HEK293 (cell line): ENCODE data around the gene ARHGEF2.

Source experiments
- CTCF ChIA-PET: fragments of 350-600 bp; formaldehyde crosslinking; extraction: SDS; loops from one replicate; lab custom pipeline; 2021; ENCODE audit warnings: antibody characterized with exemption; lab: Yijun Ruan, JAX
- POLR2A ChIA-PET: fragments of 300-600 bp; formaldehyde crosslinking; extraction: SDS; loops from one replicate; lab custom pipeline; 2020; ENCODE audit warnings: antibody characterized with exemption, inconsistent platforms; lab: Yijun Ruan, JAX
- H3K27ac ChIP-seq: fragments of 200-500 bp; sonication (Bioruptor generic); 2 replicates; pipeline ENCODE4 v1.5.1; 2014; ENCODE audit warnings: low read depth, low read length, control low read depth, inconsistent platforms; ENCODE audit errors: extremely low read depth
- H3K36me3 ChIP-seq, 2 experiments: fragments of 200-500 bp in 1 of 2; sonication (Bioruptor generic) in 1 of 2; 1 replicate in 1 of 2; 2 replicates in 1 of 2; pipeline ENCODE4 v1.5.1; 2014 to 2017; ENCODE audit warnings: inconsistent platforms in 2 of 2, low read length in 2 of 2; ENCODE audit not compliant: control insufficient read depth in 2 of 2, insufficient read depth in 1 of 2
- H3K4me1 ChIP-seq: fragments of 200-500 bp; sonication (Bioruptor generic); 2 replicates; pipeline ENCODE4 v1.5.1; 2014; ENCODE audit warnings: mild to moderate bottlenecking, low read length, inconsistent platforms; ENCODE audit not compliant: control insufficient read depth, insufficient read depth
- H3K4me3 ChIP-seq: 2 replicates; pipeline ENCODE4 v1.5.1; 2011; ENCODE audit warnings: low read depth, mild to moderate bottlenecking, control low read depth, low read length, moderate library complexity
- H3K9me3 ChIP-seq: fragments of 200-500 bp; sonication (Bioruptor generic); 2 replicates; pipeline ENCODE4 v1.5.1; 2014; ENCODE audit warnings: low read depth, low read length, inconsistent platforms; ENCODE audit not compliant: control insufficient read depth, insufficient read depth
- BCL11A ChIP-seq: fragments of 450-650 bp; formaldehyde crosslinking; IDR thresholded peaks from 2 replicates; pipeline ENCODE4 v1.5.1; 2016; ENCODE audit warnings: low read depth, missing biosample characterization, missing genetic modification characterization
- EGR2 ChIP-seq: fragments of 450-650 bp; formaldehyde crosslinking; IDR thresholded peaks from 2 replicates; pipeline ENCODE4 v1.5.1; 2016; ENCODE audit warnings: low read depth, missing biosample characterization, missing genetic modification characterization
- OSR2 ChIP-seq: fragments of 450-650 bp; formaldehyde crosslinking; IDR thresholded peaks from 2 replicates; pipeline ENCODE4 v1.5.1; 2016; ENCODE audit warnings: missing biosample characterization, missing genetic modification characterization
- REPIN1 ChIP-seq: fragments of 450-650 bp; formaldehyde crosslinking; IDR thresholded peaks from 2 replicates; pipeline ENCODE4 v1.5.1; 2017; ENCODE audit warnings: missing biosample characterization, missing genetic modification characterization, low read depth
- ZBTB17 ChIP-seq: fragments of 450-650 bp; formaldehyde crosslinking; IDR thresholded peaks from 2 replicates; pipeline ENCODE4 v1.5.1; 2016; ENCODE audit warnings: missing biosample characterization, missing genetic modification characterization
- ZFHX2 ChIP-seq: fragments of 450-650 bp; formaldehyde crosslinking; conservative IDR thresholded peaks from 2 replicates; pipeline ENCODE4 v1.5.1; 2016; ENCODE audit warnings: missing biosample characterization, missing genetic modification characterization
- ZNF10 ChIP-seq: fragments of 450-650 bp; formaldehyde crosslinking; IDR thresholded peaks from 2 replicates; pipeline ENCODE4 v1.5.1; 2017; ENCODE audit warnings: missing biosample characterization, missing genetic modification characterization
- ZNF366 ChIP-seq: fragments of 450-650 bp; formaldehyde crosslinking; conservative IDR thresholded peaks from 2 replicates; pipeline ENCODE4 v1.5.1; 2016; ENCODE audit warnings: missing biosample characterization, missing genetic modification characterization
- ZNF394 ChIP-seq: fragments of 450-650 bp; formaldehyde crosslinking; IDR thresholded peaks from 2 replicates; pipeline ENCODE4 v1.5.1; 2016; ENCODE audit warnings: missing biosample characterization, missing genetic modification characterization, mild to moderate bottlenecking, moderate library complexity, borderline replicate concordance
- ZNF404 ChIP-seq: fragments of 450-650 bp; formaldehyde crosslinking; IDR thresholded peaks from 2 replicates; pipeline ENCODE4 v1.5.1; 2017; ENCODE audit warnings: missing biosample characterization, missing genetic modification characterization
- ZNF791 ChIP-seq: fragments of 450-650 bp; formaldehyde crosslinking; IDR thresholded peaks from 2 replicates; pipeline ENCODE4 v1.5.1; 2016; ENCODE audit warnings: missing biosample characterization, missing genetic modification characterization
- TF ChIP-seq, protein P1 (sequence below): fragments of 450-650 bp; formaldehyde crosslinking; IDR thresholded peaks from 2 replicates; pipeline ENCODE4 v1.5.1; 2016; ENCODE audit warnings: missing biosample characterization, missing genetic modification characterization
- TF ChIP-seq, protein P2 (sequence below): fragments of 450-650 bp; formaldehyde crosslinking; IDR thresholded peaks from 2 replicates; pipeline ENCODE4 v1.5.1; 2017; ENCODE audit warnings: missing biosample characterization, missing genetic modification characterization
- TF ChIP-seq, protein P3 (sequence below): fragments of 450-650 bp; formaldehyde crosslinking; IDR thresholded peaks from 2 replicates; pipeline ENCODE4 v1.5.1; 2017; ENCODE audit warnings: missing biosample characterization, mild to moderate bottlenecking, missing genetic modification characterization, moderate library complexity
- TF ChIP-seq, protein P4 (sequence below): fragments of 450-650 bp; formaldehyde crosslinking; IDR thresholded peaks from 2 replicates; pipeline ENCODE4 v1.5.1; 2016; ENCODE audit warnings: missing biosample characterization, missing genetic modification characterization
- TF ChIP-seq, protein P5 (sequence below): fragments of 450-650 bp; formaldehyde crosslinking; IDR thresholded peaks from 2 replicates; pipeline ENCODE4 v1.5.1; 2016; ENCODE audit warnings: missing biosample characterization, missing genetic modification characterization

ARHGEF2 gene

DNA sequence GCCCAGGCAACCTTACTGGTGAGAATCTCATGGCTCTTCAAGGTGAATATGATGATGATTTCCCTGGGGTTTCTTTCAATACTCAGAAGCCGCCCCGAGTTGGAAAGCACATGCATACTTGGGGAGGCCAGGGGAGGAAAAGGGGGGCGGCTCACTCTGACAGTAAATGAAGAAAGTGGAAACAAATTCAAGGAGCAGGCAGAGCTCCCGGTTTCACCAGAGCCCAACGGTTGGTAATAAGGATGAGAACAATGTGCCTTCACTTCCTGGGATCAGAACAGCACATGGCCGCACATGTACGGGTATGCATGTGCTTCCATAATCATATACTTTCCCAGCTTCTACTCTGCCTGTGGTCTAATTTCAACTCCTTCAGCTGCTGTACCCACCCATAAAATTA, 3.8 kb upstream of the ARHGEF2 start:
- Histone ChIP-seq H3K9me3 (no peaks in the 10 kb centered on the region), H3K36me3 (no peaks in the 10 kb centered on the region), H3K4me1 (peaks cover 20% of the 10 kb centered on the region)
- CTCF ChIA-PET, result interaction anchor here (0.7 to 2.7 kb wide), 5 partner anchors 13 to 84 kb away, joined by 3 to 6 read pairs (median 6); no protein-coding TSS in a partner anchor
- POLR2A ChIA-PET, result no interaction called here
- TF ChIP-seq, protein P1, sequence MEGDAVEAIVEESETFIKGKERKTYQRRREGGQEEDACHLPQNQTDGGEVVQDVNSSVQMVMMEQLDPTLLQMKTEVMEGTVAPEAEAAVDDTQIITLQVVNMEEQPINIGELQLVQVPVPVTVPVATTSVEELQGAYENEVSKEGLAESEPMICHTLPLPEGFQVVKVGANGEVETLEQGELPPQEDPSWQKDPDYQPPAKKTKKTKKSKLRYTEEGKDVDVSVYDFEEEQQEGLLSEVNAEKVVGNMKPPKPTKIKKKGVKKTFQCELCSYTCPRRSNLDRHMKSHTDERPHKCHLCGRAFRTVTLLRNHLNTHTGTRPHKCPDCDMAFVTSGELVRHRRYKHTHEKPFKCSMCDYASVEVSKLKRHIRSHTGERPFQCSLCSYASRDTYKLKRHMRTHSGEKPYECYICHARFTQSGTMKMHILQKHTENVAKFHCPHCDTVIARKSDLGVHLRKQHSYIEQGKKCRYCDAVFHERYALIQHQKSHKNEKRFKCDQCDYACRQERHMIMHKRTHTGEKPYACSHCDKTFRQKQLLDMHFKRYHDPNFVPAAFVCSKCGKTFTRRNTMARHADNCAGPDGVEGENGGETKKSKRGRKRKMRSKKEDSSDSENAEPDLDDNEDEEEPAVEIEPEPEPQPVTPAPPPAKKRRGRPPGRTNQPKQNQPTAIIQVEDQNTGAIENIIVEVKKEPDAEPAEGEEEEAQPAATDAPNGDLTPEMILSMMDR (tag by site-specific recombination), result no peak
- TF ChIP-seq, protein P2, sequence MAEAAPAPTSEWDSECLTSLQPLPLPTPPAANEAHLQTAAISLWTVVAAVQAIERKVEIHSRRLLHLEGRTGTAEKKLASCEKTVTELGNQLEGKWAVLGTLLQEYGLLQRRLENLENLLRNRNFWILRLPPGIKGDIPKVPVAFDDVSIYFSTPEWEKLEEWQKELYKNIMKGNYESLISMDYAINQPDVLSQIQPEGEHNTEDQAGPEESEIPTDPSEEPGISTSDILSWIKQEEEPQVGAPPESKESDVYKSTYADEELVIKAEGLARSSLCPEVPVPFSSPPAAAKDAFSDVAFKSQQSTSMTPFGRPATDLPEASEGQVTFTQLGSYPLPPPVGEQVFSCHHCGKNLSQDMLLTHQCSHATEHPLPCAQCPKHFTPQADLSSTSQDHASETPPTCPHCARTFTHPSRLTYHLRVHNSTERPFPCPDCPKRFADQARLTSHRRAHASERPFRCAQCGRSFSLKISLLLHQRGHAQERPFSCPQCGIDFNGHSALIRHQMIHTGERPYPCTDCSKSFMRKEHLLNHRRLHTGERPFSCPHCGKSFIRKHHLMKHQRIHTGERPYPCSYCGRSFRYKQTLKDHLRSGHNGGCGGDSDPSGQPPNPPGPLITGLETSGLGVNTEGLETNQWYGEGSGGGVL (tag by site-specific recombination), result no peak
- TF ChIP-seq ZNF404 (tag by site-specific recombination), result no peak
- TF ChIP-seq, protein P3, sequence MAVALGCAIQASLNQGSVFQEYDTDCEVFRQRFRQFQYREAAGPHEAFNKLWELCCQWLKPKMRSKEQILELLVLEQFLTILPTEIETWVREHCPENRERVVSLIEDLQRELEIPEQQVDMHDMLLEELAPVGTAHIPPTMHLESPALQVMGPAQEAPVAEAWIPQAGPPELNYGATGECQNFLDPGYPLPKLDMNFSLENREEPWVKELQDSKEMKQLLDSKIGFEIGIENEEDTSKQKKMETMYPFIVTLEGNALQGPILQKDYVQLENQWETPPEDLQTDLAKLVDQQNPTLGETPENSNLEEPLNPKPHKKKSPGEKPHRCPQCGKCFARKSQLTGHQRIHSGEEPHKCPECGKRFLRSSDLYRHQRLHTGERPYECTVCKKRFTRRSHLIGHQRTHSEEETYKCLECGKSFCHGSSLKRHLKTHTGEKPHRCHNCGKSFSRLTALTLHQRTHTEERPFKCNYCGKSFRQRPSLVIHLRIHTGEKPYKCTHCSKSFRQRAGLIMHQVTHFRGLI (tag by site-specific recombination), result peak; percentile 63; the same call in 1 of the 2 replicates
- TF ChIP-seq, all 188 proteins: peak for 1
- no peak overlapping the region for H3K27ac ChIP-seq
- no peak overlapping the region for H3K4me3 ChIP-seq

GRCh38 chr1:155981266-155982088, 3.1 kb upstream of the ARHGEF2 start:
- H3K9me3 ChIP-seq, result no peaks in the 10 kb centered on the region
- no peak overlapping the region for H3K27ac ChIP-seq
- TF ChIP-seq OSR2 (tag by site-specific recombination) (peak; percentile 74), ZNF10 (tag by site-specific recombination) (0 out of 2 replicates have a peak, but pooled peaks have one; percentile 45), BCL11A (tag by site-specific recombination) (no peak), ZBTB17 (tag by site-specific recombination) (peak; percentile 14; the same call in 1 of the 2 replicates), ZNF791 (tag by site-specific recombination) (no peak), ZFHX2 (tag by site-specific recombination) (peak; percentile 54), ZNF366 (peak; percentile 81), ZNF394 (peak; percentile 94), EGR2 (tag by site-specific recombination) (peak; percentile 44; the same call in 1 of the 2 replicates), REPIN1 (tag by site-specific recombination) (no peak)
- TF ChIP-seq, protein P4, sequence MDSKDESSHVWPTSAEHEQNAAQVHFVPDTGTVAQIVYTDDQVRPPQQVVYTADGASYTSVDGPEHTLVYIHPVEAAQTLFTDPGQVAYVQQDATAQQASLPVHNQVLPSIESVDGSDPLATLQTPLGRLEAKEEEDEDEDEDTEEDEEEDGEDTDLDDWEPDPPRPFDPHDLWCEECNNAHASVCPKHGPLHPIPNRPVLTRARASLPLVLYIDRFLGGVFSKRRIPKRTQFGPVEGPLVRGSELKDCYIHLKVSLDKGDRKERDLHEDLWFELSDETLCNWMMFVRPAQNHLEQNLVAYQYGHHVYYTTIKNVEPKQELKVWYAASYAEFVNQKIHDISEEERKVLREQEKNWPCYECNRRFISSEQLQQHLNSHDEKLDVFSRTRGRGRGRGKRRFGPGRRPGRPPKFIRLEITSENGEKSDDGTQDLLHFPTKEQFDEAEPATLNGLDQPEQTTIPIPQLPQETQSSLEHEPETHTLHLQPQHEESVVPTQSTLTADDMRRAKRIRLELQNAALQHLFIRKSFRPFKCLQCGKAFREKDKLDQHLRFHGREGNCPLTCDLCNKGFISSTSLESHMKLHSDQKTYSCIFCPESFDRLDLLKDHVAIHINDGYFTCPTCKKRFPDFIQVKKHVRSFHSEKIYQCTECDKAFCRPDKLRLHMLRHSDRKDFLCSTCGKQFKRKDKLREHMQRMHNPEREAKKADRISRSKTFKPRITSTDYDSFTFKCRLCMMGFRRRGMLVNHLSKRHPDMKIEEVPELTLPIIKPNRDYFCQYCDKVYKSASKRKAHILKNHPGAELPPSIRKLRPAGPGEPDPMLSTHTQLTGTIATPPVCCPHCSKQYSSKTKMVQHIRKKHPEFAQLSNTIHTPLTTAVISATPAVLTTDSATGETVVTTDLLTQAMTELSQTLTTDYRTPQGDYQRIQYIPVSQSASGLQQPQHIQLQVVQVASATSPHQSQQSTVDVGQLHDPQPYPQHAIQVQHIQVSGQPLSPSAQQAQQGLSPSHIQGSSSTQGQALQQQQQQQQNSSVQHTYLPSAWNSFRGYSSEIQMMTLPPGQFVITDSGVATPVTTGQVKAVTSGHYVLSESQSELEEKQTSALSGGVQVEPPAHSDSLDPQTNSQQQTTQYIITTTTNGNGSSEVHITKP, result peak; percentile 57; the same call in 1 of the 2 replicates
- TF ChIP-seq, protein P5, sequence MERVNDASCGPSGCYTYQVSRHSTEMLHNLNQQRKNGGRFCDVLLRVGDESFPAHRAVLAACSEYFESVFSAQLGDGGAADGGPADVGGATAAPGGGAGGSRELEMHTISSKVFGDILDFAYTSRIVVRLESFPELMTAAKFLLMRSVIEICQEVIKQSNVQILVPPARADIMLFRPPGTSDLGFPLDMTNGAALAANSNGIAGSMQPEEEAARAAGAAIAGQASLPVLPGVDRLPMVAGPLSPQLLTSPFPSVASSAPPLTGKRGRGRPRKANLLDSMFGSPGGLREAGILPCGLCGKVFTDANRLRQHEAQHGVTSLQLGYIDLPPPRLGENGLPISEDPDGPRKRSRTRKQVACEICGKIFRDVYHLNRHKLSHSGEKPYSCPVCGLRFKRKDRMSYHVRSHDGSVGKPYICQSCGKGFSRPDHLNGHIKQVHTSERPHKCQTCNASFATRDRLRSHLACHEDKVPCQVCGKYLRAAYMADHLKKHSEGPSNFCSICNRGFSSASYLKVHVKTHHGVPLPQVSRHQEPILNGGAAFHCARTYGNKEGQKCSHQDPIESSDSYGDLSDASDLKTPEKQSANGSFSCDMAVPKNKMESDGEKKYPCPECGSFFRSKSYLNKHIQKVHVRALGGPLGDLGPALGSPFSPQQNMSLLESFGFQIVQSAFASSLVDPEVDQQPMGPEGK (tag by site-specific recombination), result no peak
- H3K4me3 ChIP-seq, result no peak overlapping the region
- H3K4me1 ChIP-seq, result peaks cover 23% of the 10 kb centered on the region
- ChIA-PET CTCF (interaction anchor here (0.7 to 2.4 kb wide), 5 partner anchors 9 to 43 kb away, joined by 3 to 15 read pairs (median 5); no protein-coding TSS in a partner anchor), POLR2A (interaction anchor here (0.6 kb wide), 2 partner anchors 100 to 266 kb away, joined by 3 to 4 read pairs; no protein-coding TSS in a partner anchor)
- H3K36me3 ChIP-seq, result no peaks in the 10 kb centered on the region
